ENCODE results near the gene CCL4.

DNA sequence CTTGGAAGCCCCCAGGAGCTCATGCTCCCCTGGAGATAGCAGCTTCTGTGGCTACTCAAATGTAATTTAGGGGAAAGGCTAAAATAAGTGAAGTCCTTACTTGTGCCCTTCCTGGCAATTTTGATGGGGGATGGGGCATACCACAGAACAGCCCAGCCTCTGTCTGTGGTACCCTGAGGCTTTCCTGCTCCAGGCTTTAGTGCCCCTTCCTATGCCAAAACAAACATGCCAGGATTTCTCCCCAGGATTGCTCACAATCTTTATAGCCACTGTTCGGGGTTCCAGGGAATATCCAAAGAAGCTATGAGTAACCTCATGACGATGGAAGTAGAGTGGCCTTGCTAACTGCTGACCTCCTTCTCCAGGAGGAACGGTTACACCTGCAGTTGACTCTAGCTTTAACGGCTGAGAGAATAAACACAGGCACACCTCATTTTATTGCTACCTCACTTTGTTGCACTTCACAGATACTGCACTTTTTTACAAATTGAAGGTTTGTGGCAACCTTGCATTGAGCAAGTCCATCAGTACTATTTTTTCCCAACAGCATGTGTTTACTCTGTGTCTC, 24.9 kb downstream of the CCL4 start:
- TF ChIP-seq TAF1 (IDR thresholded peaks at IDR 0.05; ENCODE audit: borderline replicate concordance, insufficient read depth, low read length), result no peak
- no peak for TF ChIP-seq SIN3A (IDR thresholded peaks at IDR 0.05; ENCODE audit: borderline replicate concordance, insufficient read depth, low read length)
- TF ChIP-seq, protein P1, sequence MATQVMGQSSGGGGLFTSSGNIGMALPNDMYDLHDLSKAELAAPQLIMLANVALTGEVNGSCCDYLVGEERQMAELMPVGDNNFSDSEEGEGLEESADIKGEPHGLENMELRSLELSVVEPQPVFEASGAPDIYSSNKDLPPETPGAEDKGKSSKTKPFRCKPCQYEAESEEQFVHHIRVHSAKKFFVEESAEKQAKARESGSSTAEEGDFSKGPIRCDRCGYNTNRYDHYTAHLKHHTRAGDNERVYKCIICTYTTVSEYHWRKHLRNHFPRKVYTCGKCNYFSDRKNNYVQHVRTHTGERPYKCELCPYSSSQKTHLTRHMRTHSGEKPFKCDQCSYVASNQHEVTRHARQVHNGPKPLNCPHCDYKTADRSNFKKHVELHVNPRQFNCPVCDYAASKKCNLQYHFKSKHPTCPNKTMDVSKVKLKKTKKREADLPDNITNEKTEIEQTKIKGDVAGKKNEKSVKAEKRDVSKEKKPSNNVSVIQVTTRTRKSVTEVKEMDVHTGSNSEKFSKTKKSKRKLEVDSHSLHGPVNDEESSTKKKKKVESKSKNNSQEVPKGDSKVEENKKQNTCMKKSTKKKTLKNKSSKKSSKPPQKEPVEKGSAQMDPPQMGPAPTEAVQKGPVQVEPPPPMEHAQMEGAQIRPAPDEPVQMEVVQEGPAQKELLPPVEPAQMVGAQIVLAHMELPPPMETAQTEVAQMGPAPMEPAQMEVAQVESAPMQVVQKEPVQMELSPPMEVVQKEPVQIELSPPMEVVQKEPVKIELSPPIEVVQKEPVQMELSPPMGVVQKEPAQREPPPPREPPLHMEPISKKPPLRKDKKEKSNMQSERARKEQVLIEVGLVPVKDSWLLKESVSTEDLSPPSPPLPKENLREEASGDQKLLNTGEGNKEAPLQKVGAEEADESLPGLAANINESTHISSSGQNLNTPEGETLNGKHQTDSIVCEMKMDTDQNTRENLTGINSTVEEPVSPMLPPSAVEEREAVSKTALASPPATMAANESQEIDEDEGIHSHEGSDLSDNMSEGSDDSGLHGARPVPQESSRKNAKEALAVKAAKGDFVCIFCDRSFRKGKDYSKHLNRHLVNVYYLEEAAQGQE (IDR thresholded peaks at IDR 0.05; ENCODE audit: insufficient read depth in 1 of 2, low read depth in 2 of 2, low read length in 2 of 2), result no peak
- no peak for TF ChIP-seq POLR2AphosphoS5 (IDR thresholded peaks at IDR 0.05; ENCODE audit: low read depth, low read length)
- TF ChIP-seq FOXP2 (optimal IDR thresholded peaks at IDR 0.05; ENCODE audit: borderline replicate concordance, extremely low read depth, extremely low read length, insufficient read depth), result no peak

All from PFSK-1 (cell line).